GM21619 (cell line): ENCODE results near the gene RAB27B.

ENCODE experiments used
- ATAC-seq: cut with Tn5 transposase; IDR thresholded peaks from one replicate; pipeline ENCODE4 v1.9.1; 2021; ENCODE audit not compliant: unreplicated experiment

Gene RAB27B

GRCh38 chr18:54859667-54860421, 31.6 kb downstream of the RAB27B start:
- no peak for ATAC-seq

GRCh38 chr18:54860941-54861340, 32.7 kb downstream of the RAB27B start:
- no peak for ATAC-seq

GRCh38 chr18:54867131-54867530, 38.9 kb downstream of the RAB27B start:
- ATAC-seq, result no peak

- no peak for ATAC-seq
Measured at GRCh38 chr18:54871231-54871630, 43.0 kb downstream of the RAB27B start.

GRCh38 chr18:54872681-54873080, 44.4 kb downstream of the RAB27B start:
- no peak for ATAC-seq

GRCh38 chr18:54873884-54874255, 45.6 kb downstream of the RAB27B start:
- ATAC-seq, result no peak

- no peak for ATAC-seq
Measured at GRCh38 chr18:54875063-54875462, 46.8 kb downstream of the RAB27B start.

GRCh38 chr18:54877076-54877475, 48.8 kb downstream of the RAB27B start:
- no peak for ATAC-seq

GRCh38 chr18:54878159-54878622, 49.9 kb downstream of the RAB27B start:
- ATAC-seq, result no peak

- ATAC-seq, result no peak
Measured at GRCh38 chr18:54878659-54879358, 50.5 kb downstream of the RAB27B start.

GRCh38 chr18:54879691-54880090, 51.4 kb downstream of the RAB27B start:
- no peak for ATAC-seq

GRCh38 chr18:54880395-54881105, 52.3 kb downstream of the RAB27B start:
- no peak for ATAC-seq

- ATAC-seq, result no peak
Measured at GRCh38 chr18:54881229-54881768, 53.0 kb downstream of the RAB27B start.

GRCh38 chr18:54882318-54882717, 54.0 kb downstream of the RAB27B start:
- no peak for ATAC-seq

- ATAC-seq, result no peak
Measured at GRCh38 chr18:54883816-54884604, 55.7 kb downstream of the RAB27B start.

- ATAC-seq, result no peak
Measured at GRCh38 chr18:54888378-54888777, 60.1 kb downstream of the RAB27B start.

- ATAC-seq, result no peak
Measured at GRCh38 chr18:54888933-54889332, 60.7 kb downstream of the RAB27B start.

- no peak for ATAC-seq
Measured at GRCh38 chr18:54899500-54899899, 71.2 kb downstream of the RAB27B start.

- ATAC-seq, result no peak
Measured at GRCh38 chr18:54900290-54900689, 72.0 kb downstream of the RAB27B start.

- no peak for ATAC-seq
Measured at GRCh38 chr18:54904581-54904980, 76.3 kb downstream of the RAB27B start.

GRCh38 chr18:54905629-54906028, 77.4 kb downstream of the RAB27B start:
- no peak for ATAC-seq
